OCI-LY3 (cell line): ENCODE data around the gene ROCK2.
"Not testable (repeated sequence)": the region's sequence is repeated elsewhere in the genome, so short reads cannot be mapped to it uniquely, and the experiment has no call there.

ENCODE experiments used
- CTCF ChIP-seq: fragments of 200-600, 300-600 bp; sonication (generic); IDR thresholded peaks from 2 replicates; pipeline ENCODE4 v1.5.1; 2014; ENCODE audit warnings: antibody characterized with exemption, low read length, low read depth
- EZH2phosphoT487 ChIP-seq: fragments of 200-600 bp; shearing (Covaris generic); IDR thresholded peaks from 2 replicates; pipeline ENCODE4 v1.6.1; 2018; ENCODE audit warnings: antibody characterized with exemption, mixed run types, low read depth

- TF ChIP-seq CTCF, EZH2phosphoT487: not testable (repeated sequence)
These were observed 92.0 kb downstream of the ROCK2 start for GRCh38 chr2:11252458-11252857.
